Measurements from ENCODE around the gene CDR2.

- TF ChIP-seq CTCF (IDR thresholded peaks at IDR 0.05), result no peak
- no peak for TF ChIP-seq POLR2A (IDR thresholded peaks at IDR 0.05)
Measured at GRCh38 chr16:22325598-22326368, 48.6 kb downstream of the CDR2 start.
